ENCODE data around the gene ERICH4.
"Not testable (repeated sequence)": the region's sequence is repeated elsewhere in the genome, so short reads cannot be mapped to it uniquely, and the experiment has no call there.

ERICH4 gene

GRCh38 chr19:41435936-41436673 is 6.9 kb upstream of the ERICH4 start:
- DNase-seq (ENCODE audit: low spot score): no peak

DNA sequence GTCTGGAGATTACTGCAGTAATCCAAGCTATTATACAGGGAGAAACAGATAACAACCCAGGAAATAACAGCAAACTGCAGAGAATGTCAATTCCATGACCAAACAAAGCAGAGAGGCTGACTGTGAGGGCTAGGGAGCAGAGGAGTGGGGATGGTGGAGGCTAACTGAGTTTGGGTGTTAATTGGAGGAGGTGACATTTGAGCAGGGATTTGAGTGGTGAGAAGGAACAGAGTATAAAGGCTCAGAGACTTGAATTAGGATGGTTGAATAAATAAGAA is 6.3 kb upstream of the ERICH4 start:
- DNase-seq (ENCODE audit: low spot score): no peak

DNA sequence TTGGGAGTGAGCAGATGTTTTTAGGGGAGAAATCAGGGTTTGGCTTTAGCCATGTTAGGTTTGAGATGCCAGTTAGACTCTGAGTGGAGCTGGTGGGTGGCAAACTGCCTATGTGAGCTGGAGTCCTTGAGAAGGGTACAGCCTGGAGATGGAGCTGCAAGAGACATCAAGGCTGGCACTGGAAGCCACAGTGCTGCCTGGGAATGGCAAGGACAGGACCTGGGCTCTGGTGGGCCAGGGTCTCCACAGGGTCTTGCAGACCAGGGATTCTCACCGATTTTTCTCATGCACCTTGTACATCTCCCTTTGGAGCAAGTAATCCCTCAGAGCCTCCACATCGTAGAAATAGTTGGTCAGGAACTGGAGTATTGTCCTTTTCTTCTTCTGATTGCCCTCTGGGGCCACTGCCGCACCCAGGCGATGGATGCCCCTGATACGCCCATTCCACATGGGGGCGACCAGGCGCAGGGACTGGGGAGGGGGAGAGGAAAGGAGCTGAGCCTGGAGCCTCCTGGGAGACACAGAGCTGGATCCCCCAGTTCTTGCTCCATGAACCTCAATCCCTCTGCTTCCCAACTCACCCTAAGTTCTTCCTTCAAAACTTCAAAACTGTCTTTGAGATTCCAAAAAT is 4.9 kb upstream of the ERICH4 start:
- no peak for DNase-seq (ENCODE audit: low spot score)

DNA sequence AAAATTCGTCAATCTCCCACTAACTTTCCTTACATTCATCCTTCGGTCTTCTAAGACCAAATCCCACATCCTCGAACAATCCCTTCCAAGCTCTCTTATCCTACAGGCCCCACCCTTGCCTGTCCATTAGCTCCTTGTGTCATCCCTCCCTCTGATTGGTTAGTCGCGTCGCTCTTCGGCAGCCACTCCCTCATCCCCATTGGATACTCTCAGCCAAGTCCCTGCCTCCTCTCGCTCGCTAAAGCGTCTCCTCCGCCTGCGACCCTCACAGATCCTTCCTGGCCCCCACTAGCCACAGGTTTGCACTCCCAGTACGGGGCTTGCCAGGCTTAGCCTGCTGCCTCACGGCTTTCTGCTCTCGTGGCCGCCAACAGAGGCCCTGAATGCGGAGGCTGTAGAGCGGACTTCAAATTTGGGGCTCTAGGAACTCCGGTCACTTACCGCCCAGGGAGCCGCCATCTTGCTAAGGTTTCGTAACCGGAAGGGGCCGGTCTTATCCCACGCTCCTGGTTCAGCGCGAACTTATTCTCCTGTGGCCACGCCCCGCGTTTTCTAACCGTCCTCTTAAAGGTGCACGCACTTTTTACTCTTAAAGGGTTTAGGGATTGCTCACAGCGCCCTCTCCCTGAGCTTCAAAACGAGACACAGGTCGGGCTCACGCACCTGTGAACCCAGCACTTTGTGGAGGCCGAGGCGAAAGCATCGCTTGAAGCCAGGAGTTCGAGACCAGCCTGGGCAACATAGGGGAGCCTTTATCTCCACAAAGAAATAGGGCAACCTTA is 3.3 kb upstream of the ERICH4 start, which contains the start of gene DMAC2:
TSS of gene DMAC2 (minus strand) at position 472 of the 782 bp plus-strand sequence. CDS start at position 459, 13 bp downstream.
- DNase-seq (ENCODE audit: low spot score): peak; percentile 98

DNA sequence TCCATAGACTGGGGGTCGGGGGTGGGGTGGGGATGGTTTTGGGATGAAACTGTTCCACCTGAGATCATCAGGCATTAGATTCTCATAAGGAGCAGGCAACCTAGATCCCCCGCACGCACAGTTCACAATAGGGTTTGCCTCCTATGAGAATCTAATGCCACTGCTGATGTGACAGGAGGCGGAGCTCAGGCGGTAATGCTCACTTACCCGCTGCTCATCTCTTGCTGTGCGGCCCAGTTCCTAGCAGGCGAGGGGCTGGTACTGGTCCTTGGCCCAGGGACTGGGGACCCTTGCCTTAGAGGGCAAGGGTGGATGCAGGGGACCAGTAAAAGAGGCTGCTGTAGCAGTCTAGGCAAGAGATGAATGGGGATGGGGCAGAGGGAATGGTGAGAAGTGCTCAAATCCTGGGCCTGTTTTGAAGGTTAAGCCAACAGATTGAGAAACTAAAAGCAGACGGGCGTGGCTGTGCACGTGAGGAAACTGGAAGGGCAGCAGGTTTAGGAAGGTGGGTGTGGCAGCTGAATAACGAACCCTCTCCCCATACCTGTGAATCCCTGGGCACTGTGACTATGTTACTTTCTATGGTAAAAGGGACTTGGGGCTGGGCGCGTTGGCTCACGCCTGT is 1.5 kb upstream of the ERICH4 start:
- DNase-seq (ENCODE audit: low spot score): no peak

DNA sequence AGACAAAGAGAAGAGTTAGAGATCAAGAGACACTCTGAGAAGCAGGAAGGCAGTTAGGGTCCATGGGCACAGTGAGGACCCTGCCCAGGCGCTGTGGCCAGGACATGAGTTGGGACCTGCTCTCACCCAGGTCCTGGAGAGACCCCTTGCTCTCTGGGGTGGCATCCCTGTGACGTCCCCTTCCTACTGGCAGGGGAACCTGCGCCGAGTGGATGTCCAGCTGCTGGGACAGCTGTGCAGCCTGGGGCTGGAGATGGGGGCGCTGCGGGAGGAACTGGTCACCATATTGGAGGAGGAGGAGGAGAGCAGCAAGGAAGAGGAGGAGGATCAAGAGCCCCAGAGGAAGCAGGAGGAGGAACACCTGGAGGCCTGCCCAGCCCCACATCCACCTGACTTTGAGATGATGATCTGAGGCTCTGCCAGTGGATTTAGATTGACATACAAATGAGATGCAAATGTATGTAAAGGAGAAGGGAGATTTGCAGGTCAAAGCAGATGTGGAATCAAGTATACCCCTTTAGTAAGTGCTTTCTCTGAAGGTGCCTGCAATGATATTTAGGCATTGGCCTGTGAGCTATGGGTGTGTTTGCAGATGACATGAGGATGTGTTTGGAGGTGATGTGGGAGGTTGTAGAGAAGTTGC is 978 bp downstream of the ERICH4 start:
- no peak for DNase-seq (ENCODE audit: low spot score)

DNA sequence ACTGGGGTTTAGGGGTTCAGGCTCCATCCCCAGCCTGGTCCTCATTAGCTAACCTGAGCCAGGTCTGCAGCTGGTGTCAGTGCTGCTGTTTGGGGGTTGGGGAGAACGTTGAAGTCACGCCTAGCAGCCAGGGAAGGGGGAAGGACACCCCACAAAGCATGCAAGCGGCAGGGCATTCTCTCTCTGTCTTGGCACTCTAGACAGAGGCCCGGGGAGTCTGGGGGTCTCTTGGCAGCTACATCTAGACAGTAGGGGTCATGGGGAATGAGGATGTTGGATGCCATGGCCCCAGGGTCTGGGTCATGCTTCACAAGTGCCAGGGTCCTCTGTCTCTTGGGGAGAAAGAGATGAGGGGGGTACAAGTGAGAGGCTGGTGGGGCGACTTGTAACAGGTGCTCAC is 2.6 kb downstream of the ERICH4 start:
- DNase-seq (ENCODE audit: low spot score): no peak

DNA sequence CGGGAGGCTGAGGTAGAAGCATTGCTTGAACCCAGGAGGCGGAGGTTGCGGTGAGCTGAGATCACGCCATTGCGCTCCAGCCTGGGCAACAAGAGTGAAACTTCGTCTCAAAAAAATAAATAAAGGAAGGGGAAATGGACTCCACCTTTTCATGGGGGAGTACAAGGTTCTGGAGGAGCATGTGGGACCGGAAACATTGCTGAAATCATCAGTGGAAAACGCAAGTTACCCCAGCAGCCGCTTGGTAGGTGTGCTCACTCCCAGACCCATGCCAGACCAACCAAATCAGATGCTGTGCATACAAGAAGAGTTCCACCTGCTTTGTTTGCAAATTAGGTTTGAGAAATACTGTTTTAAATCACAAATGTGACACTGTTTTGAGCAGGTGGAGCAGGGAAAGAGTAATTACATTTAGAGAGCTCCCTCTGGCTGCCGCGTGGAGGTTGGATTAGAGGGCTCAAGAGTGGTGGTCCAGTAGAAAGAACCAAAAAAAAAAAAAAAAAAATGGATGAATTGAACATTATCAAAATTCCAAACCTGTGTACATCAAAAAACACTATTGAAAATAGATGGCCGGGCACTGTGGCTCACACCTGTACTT is 4.9 kb downstream of the ERICH4 start:
- DNase-seq (ENCODE audit: low spot score): no peak

GRCh38 chr19:41449079-41449864 is 6.3 kb downstream of the ERICH4 start:
- peak; percentile 75 for DNase-seq (ENCODE audit: low spot score)

DNA sequence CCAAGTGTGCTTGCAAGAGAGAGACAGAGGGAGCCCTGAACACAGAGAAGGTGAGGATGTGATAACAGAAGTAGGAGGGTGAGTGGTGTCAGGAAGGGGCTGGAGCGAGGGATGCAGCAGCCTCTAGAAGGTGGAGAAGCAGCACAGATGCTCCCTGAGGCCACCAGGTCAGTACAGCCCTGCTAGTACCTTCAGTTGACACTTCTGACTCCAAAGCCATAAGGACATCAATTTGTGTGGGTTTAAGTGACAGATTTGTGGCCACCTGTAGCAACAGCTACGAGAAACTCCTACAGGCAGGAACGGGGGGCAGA is 6.9 kb downstream of the ERICH4 start:
- DNase-seq (ENCODE audit: low spot score): no peak

- DNase-seq (ENCODE audit: low spot score): no peak
Measured at GRCh38 chr19:41452584-41453275, 9.8 kb downstream of the ERICH4 start.

DNA sequence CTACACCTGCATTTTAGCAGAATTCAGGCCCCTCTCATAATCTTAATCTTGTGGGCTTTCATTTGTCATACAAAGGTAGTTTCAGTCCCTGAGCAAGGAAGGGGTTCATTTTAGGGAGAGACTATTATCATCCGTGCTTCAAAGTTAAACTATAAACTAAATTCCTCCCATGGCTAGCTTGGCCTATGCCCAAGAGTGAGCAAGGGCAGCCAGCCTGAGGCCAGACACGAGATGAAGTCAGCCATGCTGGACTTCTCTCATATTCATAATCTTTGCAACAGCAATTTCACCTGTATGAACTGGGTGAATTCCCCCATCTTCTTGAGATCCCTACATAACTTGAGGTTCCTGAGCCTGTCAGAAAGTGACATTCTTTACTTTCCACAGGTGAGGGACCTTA is 13.0 kb downstream of the ERICH4 start:
- DNase-seq (ENCODE audit: low spot score): no peak

GRCh38 chr19:41456342-41456918 is 13.5 kb downstream of the ERICH4 start:
- no peak for DNase-seq (ENCODE audit: low spot score)

DNA sequence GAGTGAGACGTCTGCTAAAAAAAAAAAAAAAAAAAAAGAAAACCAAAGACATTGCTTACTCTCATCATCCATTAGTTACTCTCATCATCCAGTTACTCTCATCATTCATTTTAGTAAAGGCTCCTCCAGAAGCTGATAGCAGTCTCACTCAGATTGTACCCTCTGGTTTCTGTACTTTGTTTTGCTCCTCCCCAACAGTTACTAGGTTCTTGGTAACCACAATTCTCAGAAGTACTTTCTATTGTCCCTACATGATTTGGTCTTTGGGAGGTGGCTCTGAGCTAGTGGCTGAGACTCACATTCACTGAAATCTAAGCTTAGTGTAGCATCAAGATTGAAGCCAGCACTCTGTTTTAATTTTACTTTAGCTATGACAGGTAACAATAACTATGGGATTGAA is 14.3 kb downstream of the ERICH4 start:
- no peak for DNase-seq (ENCODE audit: low spot score)

DNA sequence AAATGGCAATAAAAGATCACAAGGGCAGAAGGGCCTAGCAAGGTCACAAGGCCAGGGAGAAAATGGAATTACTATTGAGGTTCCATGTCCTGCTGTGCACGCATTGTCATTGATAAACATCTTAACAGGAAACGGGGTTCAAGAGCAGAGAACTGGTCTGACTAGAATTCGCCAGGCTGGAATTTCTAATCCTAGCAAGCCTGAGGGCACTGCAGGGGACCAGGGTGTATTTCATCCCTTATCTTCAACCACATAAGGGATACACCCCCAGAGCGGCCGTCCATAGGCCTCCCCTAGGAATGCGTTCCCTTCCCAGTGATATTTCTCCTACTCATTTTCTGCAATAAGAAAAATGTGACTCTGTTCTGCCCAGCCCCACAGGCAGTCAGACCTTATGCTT is 19.5 kb downstream of the ERICH4 start:
- DNase-seq (ENCODE audit: low spot score): no peak

- DNase-seq (ENCODE audit: low spot score): not testable (repeated sequence)
Measured at GRCh38 chr19:41463257-41464256, 20.6 kb downstream of the ERICH4 start.

- no peak for DNase-seq (ENCODE audit: low spot score)
Measured at GRCh38 chr19:41476583-41476982, 33.6 kb downstream of the ERICH4 start.

- no peak for DNase-seq (ENCODE audit: low spot score)
Measured at GRCh38 chr19:41478171-41478570, 35.2 kb downstream of the ERICH4 start.
